HL-60 (cell line): Measurements from ENCODE around the gene NDUFB2.

ENCODE experiments used
- SPI1 ChIP-seq: IDR thresholded peaks from 2 replicates; pipeline ENCODE4 v1.6.1; 2012; ENCODE audit warnings: low read depth, mild to moderate bottlenecking, borderline replicate concordance
- TF ChIP-seq, protein P1 (sequence below): IDR thresholded peaks from one replicate; pipeline ENCODE4 v1.5.1; 2011; ENCODE audit warnings: low read length, control low read depth, inconsistent platforms; ENCODE audit not compliant: insufficient read depth

DNA sequence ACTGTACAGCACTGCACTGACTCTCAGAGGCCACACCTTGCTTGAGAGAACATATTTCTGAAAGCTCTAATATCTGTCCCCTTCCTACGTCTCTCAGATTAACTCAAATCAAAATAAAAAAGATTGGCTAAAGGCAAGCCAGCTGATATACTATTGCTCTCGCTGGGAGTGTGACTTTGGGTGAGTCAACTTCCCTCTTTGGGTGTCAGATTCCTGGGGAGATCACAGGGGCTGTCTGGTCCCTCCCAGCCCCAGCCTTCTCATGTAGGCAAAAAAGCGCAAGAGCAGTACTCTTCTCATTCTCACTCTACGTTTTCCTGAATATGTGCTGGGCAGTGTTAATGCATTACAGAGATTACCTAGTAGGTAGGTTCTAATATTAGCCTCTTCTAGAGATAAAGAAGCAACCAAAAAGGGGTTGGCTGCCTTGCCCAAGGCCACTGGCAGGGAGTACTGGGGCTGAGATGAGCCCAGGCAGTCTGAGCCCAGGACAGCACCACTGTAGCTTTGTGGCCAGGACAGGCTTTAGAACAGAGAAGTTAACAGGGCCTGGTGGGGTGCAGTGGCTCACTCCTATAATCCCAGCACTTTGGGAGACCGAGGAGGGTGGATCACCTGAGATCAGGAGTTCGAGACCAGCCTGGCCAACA lies 46.8 kb upstream of the NDUFB2 start:
- TF ChIP-seq, protein P1, sequence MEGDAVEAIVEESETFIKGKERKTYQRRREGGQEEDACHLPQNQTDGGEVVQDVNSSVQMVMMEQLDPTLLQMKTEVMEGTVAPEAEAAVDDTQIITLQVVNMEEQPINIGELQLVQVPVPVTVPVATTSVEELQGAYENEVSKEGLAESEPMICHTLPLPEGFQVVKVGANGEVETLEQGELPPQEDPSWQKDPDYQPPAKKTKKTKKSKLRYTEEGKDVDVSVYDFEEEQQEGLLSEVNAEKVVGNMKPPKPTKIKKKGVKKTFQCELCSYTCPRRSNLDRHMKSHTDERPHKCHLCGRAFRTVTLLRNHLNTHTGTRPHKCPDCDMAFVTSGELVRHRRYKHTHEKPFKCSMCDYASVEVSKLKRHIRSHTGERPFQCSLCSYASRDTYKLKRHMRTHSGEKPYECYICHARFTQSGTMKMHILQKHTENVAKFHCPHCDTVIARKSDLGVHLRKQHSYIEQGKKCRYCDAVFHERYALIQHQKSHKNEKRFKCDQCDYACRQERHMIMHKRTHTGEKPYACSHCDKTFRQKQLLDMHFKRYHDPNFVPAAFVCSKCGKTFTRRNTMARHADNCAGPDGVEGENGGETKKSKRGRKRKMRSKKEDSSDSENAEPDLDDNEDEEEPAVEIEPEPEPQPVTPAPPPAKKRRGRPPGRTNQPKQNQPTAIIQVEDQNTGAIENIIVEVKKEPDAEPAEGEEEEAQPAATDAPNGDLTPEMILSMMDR, result no peak
- TF ChIP-seq SPI1, result no peak
